ENCODE results near the gene HGFAC. TPM values are rescaled to one million over a fixed set of nuclear protein-coding genes. Genes with fewer than 3 reads are reported as not detected.

Gene HGFAC
- total and polyA plus RNA-seq, 10 of the 15 experiments (the other 5 are each of a cell fraction or from before 2014, with no cell fraction given): 0.38 TPM; not detected in 9

DNA sequence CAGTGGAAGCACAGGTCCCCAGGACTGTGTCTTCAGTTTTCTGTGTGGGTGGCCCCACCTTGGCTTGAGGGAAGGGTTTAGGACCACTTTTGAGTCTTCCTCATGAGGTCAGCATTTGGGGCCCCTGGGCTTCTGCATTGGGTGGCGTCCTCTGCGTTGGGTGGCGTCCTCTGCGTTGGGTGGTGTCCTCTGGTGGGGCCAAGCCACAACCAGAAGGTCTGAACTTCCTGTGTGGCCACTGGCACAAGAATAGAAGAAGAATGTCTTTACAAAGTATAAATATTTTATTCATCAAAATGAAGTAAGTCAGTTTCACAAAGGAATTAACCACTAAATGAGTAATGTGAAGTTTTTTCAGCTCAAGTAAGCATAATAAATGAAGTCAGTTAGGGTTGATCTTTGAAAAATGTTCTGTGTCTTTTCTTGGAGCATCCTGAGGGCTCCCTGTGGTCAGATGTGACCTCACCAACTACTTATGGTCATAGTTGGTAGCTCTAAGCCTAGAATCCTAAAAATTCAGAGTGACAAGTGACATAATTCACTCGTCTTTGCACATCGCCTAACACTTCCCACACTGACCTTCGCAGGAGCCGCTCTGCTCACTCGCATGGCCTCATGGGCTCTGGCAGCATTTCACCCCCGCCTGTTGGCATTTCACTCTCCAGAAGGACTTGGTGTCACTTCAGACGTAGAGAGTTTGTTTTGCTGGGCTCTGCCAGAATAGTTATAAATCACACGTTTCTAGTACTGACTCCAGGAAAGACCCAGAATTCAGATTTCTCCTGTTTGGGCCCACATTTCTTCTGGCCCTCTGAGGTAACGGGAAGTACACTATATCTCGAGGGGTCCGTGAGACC lies 39.0 kb upstream of the HGFAC start:
- Histone ChIP-seq H2AFZ (ENCODE audit: control insufficient read depth, low read depth, low read length) (no peak overlapping the region), H3K4me2 (ENCODE audit: control insufficient read depth, insufficient read depth) (no peak overlapping the region), H3K9ac (ENCODE audit: control insufficient read depth, insufficient read depth, low read length) (no peak overlapping the region), H3K79me2 (ENCODE audit: control insufficient read depth, insufficient read depth, low read length) (no peaks in the 10 kb centered on the region), H3K4me1 (ENCODE audit: control insufficient read depth, insufficient read depth, low read length) (no peaks in the 10 kb centered on the region), H3K27ac (ENCODE audit: control insufficient read depth, insufficient read depth) (no peak overlapping the region), H3K9me3 (replicated peaks; ENCODE audit: control insufficient read depth, insufficient read depth, low read length) (no peaks in the 10 kb centered on the region), H4K20me1 (ENCODE audit: control insufficient read depth, insufficient read depth) (no peaks in the 10 kb centered on the region), H3K4me3 (no peak overlapping the region), H3K36me3 (ENCODE audit: control insufficient read depth in 2 of 2, insufficient read depth in 2 of 2, low read length in 1 of 2) (no peaks in the 10 kb centered on the region), H3K27me3 (replicated peaks in 1 of 2; ENCODE audit: control insufficient read depth in 2 of 2, insufficient read depth in 2 of 2, low read length in 1 of 2) (no peaks in the 10 kb centered on the region)
- ChIA-PET CTCF (interaction anchor here (1.2 kb wide), 1 partner anchor 10 kb away, joined by 3 read pairs; no protein-coding TSS in a partner anchor), RAD21 (ENCODE audit: unreplicated experiment) (no interaction called here), SMC1A (ENCODE audit: uncharacterized antibody, unreplicated experiment) (no interaction called here), POLR2A (no interaction called here)
- intact Hi-C loops (cut with micrococcal nuclease; ENCODE audit: unreplicated experiment) (no loop called here), in situ Hi-C loops (cut with MboI) (no loop called here)
- DNase-seq (ENCODE audit: low read depth, low spot score): no peak
- no TSS peak for BruUV-seq (replicated peaks)
- no peak for FAIRE-seq
- 41% methylated on average over 15 of the region's 15 CpGs for WGBS (ENCODE audit: insufficient coverage, insufficient replicate concordance, low lambda C conversion rate, missing lambda C conversion rate)
- no peak for ATAC-seq
- TF ChIP-seq BACH1 (IDR thresholded peaks at IDR 0.05; ENCODE audit: borderline replicate concordance) (no peak), MXI1 (IDR thresholded peaks at IDR 0.05; ENCODE audit: low read depth, low read length) (no peak), LARP7 (IDR thresholded peaks at IDR 0.05) (no peak), ATF3 (IDR thresholded peaks at IDR 0.05; ENCODE audit: borderline replicate concordance, extremely low read depth, low read depth, low read length) (no peak), SMAD5 (IDR thresholded peaks at IDR 0.05; ENCODE audit: low read depth) (no peak), RFX5 (IDR thresholded peaks at IDR 0.05; ENCODE audit: low read depth, low read length) (no peak)

All from GM12878 (cell line).